ENCODE data around the gene RBMY1F.
"Not testable (repeated sequence)": the region's sequence is repeated elsewhere in the genome, so short reads cannot be mapped to it uniquely, and the experiment has no call there.

DNA sequence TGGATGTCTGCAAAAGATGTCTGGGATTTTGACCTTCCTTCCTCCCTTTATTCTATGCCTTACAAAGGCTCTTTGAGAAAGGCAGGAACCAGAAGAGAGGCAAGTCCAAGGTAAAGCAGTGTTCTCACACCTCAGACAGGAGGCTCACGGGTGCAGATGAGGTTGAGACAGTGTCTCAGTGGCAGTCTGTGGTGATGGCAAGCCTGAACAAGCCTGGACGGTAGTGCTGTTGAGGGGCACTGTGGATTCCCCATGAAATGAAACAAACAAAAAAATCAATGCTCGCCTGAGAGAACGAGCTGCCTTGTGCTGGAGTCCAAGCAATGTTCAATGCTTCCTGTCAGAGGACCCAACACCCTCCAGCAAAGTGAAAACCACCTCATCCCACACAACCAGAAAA lies 31.6 kb downstream of the RBMY1F start:
- TF ChIP-seq, protein P1, sequence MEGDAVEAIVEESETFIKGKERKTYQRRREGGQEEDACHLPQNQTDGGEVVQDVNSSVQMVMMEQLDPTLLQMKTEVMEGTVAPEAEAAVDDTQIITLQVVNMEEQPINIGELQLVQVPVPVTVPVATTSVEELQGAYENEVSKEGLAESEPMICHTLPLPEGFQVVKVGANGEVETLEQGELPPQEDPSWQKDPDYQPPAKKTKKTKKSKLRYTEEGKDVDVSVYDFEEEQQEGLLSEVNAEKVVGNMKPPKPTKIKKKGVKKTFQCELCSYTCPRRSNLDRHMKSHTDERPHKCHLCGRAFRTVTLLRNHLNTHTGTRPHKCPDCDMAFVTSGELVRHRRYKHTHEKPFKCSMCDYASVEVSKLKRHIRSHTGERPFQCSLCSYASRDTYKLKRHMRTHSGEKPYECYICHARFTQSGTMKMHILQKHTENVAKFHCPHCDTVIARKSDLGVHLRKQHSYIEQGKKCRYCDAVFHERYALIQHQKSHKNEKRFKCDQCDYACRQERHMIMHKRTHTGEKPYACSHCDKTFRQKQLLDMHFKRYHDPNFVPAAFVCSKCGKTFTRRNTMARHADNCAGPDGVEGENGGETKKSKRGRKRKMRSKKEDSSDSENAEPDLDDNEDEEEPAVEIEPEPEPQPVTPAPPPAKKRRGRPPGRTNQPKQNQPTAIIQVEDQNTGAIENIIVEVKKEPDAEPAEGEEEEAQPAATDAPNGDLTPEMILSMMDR (IDR thresholded peaks at IDR 0.05; ENCODE audit: low read depth, low read length): not testable (repeated sequence)
- TF ChIP-seq EZH2phosphoT487 (IDR thresholded peaks at IDR 0.05; ENCODE audit: low read depth): not testable (repeated sequence)
